ENCODE results near the gene CAPN11.
A peak's percentile ranks its signal among the peaks of the same experiment; 100 is the strongest.
"Not testable (repeated sequence)": the region's sequence is repeated elsewhere in the genome, so short reads cannot be mapped to it uniquely, and the experiment has no call there.

The CAPN11 gene

DNA sequence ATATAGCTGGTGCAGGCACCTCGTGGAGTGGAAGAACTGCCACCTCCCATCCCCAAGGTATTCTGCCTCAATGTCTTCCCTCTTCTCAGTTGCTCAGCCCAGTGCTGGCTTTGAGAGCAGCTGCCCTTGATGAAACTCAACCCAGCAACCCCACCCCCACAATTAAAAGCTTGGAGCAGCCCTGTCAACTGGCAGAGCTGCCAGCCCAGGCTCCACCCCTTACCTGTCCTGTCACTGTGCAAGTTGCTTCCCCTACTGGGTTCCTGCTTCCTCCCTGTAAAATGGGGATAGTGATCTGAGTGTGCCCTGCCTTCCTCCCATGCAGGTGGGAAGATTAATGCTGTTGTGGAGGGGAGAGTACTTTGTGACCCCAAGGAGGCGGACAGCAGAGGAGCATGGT lies 26.7 kb upstream of the CAPN11 start:
- DNase-seq (ENCODE audit: low spot score) = no peak

DNA sequence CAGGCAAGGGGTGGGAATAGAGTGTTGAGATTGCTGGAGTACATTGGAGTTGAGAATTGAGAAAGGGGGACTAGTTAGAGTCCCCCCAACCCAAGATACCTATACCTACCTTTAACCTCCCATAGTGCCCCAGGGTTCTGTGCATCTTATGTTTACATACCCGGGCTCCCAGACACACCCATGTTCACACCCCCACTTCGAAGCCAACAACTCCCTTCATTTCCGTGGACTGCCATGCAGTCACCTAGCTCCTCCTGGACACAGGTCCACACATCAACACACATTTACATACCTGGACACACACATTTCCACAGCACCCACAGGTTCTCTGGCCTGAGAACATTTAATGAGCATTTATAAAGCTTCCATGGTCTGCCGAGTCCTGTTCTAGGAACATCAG lies 26.1 kb upstream of the CAPN11 start:
- DNase-seq (ENCODE audit: low spot score) = no peak

- peak; percentile 62 for DNase-seq (ENCODE audit: low spot score)
These were observed 25.4 kb upstream of the CAPN11 start for GRCh38 chr6:44133003-44133931.

DNA sequence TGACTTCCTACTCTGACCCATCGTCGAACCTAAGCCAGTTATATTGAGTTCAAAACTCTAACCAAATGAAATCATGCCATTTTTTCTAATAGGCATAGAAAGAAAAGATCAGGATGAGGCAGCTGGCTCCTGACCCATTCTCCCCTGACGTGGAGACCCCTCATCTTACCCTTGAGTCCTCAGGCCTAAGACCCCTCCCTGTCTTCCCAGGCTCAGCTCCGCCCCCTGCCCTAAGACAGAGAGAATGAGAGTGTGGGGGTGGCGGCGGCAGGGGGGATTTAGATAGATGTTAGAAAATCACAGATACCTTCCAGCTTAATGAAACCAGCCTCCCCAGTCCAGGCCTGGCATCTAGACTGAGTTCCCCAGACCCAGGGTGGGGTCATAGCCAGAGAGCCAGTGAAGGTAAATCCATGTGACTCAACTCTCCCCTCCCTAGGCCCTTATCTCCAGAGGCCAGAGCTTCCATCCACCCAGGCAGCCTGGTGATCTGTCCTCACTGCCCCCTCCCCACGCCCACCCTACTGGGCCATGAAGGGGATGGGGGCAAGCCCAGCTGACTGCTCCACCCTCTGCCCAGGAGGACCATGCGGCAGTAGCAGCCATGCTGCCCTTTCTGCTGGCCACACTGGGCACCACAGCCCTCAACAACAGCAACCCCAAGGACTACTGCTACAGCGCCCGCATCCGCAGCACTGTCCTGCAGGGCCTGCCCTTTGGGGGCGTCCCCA lies 24.5 kb upstream of the CAPN11 start:
- no peak for DNase-seq (ENCODE audit: low spot score)

DNA sequence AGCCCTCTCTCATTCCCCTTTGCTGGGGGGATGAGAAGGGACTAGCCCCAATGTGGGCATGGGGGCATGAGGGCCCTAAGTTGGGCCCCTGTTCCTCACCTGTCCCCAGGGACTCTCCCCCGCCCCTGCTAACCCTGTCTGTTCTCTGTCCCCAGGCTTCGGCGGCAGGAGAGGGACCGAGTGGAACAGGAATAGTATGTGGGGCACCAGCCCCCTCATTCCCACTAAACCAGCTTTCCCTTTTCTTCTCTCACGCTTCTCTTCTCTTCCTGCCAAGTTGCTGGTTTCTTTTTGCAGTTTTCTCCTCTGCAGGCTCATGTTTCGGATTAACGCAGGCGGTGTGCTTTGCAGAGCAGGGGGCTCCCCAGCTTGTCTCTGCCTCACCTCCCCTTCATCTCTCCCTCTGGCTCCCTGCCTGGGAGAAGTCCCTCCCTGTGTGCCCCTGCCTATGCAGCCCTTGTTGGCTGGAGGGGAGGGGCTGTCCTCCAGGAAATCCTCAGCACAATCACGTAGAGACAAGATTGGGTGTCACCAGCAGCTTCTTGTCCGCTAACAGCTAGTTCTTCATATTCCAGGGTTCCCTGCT lies 23.4 kb upstream of the CAPN11 start:
- DNase-seq (ENCODE audit: low spot score) = no peak

DNA sequence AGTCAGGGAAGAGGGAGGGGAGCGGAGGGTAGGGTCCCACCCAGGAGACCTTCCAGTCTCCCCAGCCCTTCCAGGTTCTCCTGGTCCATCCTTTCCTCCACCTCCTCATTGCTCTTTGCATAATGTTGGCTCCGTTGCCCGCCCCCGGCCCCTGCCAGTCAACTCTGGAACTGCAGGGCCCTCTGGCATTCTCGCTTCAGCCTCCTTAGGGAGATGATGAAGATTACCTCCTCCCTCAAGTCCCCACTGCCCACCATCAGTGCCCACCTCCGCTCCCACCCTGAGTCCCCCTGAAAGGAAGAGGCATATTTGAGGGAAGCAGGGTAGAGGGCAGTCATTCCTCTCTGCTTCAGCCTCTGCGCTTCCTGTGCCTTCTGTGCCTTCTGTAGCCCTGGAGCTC lies 22.7 kb upstream of the CAPN11 start:
- DNase-seq (ENCODE audit: low spot score) = no peak

GRCh38 chr6:44138717-44139350 lies 19.8 kb upstream of the CAPN11 start:
- no peak for DNase-seq (ENCODE audit: low spot score)

DNA sequence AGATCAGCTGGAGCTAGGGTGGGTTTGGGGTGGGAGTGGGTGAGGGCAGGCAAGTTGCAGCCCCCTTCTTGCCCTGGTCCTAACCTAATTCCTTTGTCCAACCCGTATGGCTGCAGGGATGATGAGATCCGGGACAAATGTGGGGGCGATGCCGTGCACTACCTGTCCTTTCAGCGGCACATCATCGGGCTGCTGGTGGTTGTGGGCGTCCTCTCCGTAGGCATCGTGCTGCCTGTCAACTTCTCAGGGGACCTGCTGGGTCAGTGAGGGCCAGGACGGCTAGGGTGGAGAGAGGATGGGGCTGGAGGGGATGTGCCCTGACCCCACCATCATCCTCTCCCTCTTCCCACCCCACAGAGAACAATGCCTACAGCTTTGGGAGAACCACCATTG lies 19.3 kb upstream of the CAPN11 start:
- no peak for DNase-seq (ENCODE audit: low spot score)

GRCh38 chr6:44142835-44143234 lies 15.8 kb upstream of the CAPN11 start:
- no peak for DNase-seq (ENCODE audit: low spot score)

DNA sequence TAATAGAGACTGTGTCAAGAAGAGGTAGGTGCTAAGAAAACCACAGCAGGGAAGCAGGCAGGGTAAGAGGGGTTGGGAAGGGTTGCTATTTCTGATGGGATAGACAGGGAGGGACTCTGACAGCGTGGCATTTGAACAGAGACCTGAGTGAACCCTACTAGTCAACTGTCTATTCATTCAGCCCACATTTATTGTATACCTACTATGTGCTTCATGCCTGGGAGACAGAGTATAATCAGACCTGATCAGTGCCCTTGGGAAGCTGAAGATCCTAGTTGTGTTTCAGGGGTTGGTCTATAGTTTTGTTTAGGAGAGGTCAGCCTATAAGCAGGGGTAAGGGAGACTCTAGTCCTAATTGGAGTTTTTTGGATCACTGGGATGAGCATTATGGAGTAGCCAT lies 14.9 kb upstream of the CAPN11 start:
- DNase-seq (ENCODE audit: low spot score) = no peak

DNA sequence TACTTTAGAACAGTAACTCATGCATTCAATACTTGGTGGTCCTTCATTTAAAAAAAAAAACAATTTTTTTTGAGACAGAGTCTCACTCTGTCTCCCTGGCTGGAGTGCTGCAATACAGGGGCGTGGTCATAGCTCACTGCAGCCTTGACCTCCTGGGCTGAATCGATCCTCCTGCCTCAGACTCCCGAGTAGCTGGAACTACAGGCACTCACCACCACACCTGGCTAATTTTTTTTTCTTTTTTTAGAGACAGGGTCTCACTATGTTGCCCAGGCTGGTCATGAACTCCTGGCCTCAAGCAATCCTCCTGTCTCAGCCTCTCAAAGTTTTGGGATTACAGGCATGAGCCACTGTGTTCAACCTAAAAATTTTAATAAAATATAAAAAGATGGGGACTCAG lies 14.1 kb upstream of the CAPN11 start:
- DNase-seq (ENCODE audit: low spot score) = not testable (repeated sequence)

GRCh38 chr6:44145839-44146238 lies 12.8 kb upstream of the CAPN11 start:
- no peak for DNase-seq (ENCODE audit: low spot score)

DNA sequence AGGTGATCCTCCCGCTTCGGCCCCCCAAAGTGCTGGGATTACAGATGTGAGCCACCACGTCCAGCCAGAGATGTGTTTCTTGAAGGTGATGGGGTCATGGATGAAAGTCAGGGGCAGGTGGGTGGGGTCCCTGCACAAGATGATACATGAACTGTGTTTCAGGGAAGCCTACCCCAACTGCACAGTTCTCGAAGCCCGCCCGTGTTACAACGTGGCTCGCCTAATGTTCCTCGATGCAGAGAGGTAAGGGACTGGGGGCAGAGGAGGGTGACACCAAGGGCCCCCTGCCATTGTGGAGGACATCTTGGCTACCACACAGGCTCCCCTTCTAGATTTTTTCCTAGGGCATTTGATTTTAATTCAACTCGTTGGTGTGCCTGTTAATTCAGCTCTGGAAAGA lies 11.9 kb upstream of the CAPN11 start:
- no peak for DNase-seq (ENCODE audit: low spot score)

- DNase-seq (ENCODE audit: low spot score) = no peak
These were observed 11.4 kb upstream of the CAPN11 start for GRCh38 chr6:44147256-44147655.

- DNase-seq (ENCODE audit: low spot score) = no peak
These were observed 10.3 kb upstream of the CAPN11 start for GRCh38 chr6:44148306-44148705.

DNA sequence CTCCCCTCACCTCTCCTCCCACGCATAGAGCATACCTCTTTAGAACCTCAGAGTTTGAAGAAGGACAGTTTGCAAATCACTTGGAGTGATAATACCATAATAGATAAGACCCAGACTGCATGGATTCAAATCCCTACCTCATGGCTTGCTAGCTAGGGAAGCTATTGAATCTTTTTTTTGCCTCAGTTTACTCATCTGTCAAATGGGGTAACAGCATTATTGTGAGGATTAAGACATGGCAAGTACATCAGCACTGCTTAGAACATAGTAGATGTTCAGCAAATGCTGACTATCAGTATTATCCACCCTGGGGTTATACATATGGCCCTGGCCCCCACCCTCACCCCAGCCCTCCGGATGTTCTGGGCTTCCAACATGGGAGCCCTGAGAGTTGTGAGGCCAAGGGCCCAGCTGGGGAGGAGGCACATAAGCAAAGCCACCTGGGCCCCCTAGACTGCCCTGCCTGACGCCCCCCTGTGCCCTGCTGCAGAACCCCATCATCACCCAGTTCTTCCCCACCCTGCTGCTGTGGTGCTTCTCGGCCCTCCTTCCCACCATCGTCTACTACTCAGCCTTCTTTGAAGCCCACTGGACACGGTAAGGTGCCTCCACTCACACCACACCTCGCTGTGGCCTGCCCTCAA lies 9.1 kb upstream of the CAPN11 start:
- no peak for DNase-seq (ENCODE audit: low spot score)

DNA sequence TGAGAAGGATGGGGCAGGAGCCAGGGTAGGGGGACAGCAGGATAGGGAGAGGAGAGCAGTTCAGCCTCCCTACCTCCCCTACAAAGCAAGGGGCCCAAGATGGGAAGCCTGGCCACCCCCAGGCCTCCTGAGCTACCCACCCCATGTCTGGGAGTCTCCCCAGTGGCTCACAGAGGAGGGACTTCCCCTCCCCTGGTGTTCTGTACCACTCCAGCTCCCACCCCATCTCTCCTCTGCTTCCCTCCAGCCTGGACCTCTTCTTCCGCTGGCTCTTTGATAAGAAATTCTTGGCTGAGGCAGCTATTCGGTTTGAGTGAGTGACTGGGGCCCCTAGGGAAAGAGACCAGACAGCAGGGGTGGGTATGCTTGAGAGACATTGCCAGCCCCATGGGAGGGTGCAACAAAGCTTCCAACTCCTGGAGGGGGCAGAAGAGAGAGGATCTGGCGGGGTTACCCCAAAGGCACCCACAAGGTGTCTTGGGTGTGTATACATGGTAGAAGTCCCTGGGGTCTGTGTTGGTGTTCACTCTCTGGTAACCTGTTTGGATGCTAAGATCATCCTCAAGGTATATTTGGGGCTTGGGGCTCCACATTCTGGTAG lies 8.2 kb upstream of the CAPN11 start:
- DNase-seq (ENCODE audit: low spot score) = no peak

GRCh38 chr6:44151348-44152108 lies 7.1 kb upstream of the CAPN11 start:
- peak; percentile 67 for DNase-seq (ENCODE audit: low spot score)

DNA sequence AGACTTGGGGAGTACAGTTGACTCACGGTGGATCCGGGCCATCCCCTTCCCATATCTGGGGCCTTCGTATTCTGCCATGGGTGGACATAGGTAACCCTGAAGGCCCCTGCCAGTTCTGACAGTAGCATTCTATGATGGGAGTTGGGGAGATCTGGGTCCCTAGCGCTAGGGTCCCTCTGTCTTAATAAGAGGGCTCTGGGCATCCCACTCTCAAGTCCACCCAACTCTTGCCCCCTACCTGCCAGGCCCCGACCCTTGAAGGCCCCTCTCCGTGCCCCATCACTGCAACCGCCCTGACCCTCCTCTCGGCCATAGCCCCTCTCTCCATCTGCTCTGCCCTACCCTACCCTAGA lies 6.5 kb upstream of the CAPN11 start:
- no peak for DNase-seq (ENCODE audit: low spot score)

DNA sequence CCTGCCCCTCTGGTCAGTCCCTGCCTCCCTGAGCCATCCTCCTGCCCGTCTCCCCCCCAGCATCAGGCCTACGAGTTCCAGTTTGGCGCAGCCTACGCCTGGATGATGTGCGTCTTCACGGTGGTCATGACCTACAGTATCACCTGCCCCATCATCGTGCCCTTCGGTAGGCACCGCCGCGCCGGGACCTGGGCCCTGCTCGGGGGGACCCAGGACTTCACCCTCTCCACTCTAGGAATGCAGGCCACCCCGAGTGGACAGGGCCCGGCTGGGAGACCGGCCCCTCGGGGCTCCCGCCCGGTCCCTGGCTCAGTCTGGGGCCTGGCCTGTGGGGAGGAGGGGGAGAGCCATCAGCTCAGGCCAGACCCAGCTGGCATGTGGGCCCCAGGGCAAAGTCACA lies 6.1 kb upstream of the CAPN11 start:
- no peak for DNase-seq (ENCODE audit: low spot score)

- no peak for DNase-seq (ENCODE audit: low spot score)
These were observed 4.6 kb upstream of the CAPN11 start for GRCh38 chr6:44154067-44154466.
